Activated CD8-positive, alpha-beta memory T cell treated with anti-CD3 and anti-CD28 coated beads for 4 hours (primary cell): ENCODE data around the gene ZNF683.
"Not testable (repeated sequence)": the region's sequence is repeated elsewhere in the genome, so short reads cannot be mapped to it uniquely, and the experiment has no call there.

ENCODE experiments used
- DNase-seq, 2 donors: peaks; one replicate each; pipeline ENCODE4 v3.0.0-alpha.2; 2020; ENCODE audit warnings: low read depth in 2 of 2

The ZNF683 gene

DNA sequence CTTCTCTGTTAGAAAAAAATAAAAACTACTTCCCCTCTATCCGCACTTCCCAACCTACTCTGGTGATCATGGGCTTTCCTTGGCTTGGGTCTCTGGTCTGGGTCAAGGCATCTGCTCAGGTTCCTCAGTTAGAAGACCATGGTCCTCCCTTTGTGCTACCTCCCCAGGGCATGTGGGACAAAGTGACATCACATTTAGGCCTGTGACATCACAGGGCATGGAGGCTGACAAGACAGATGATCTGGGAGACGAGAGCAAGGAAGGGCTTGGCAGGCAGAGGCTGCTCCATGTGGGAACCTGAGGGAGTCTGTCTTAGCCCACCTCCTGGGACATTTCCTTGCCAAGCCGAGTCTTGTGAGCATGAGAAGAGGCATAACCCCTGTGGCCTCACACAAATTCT is at the start of gene ZNF683:
Gene ZNF683 (minus strand): TSS at position 140 of the 400 bp plus-strand sequence. CDS start 4,179 bp downstream, outside the sequence.
- not testable (repeated sequence) for DNase-seq

DNA sequence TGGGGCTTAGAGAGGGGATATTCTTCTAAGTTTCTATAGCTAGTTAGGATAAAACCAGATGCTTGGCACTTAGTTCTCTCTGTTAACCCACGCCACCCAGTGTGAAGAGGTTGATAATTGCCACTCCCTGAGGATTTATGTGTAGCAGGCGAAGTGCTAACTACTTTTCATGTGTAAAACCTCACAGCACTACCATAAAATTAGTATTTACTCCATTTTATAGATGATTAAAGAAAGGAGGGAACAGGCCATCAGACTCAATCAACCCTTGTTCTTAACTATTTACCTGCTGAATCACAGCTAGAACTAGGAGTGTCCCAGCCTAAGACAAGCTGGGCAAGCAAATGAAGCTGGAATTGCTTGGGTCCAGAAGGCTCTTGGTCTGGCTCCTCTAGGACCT is 46.9 kb upstream of the ZNF683 start:
- DNase-seq = no peak

DNA sequence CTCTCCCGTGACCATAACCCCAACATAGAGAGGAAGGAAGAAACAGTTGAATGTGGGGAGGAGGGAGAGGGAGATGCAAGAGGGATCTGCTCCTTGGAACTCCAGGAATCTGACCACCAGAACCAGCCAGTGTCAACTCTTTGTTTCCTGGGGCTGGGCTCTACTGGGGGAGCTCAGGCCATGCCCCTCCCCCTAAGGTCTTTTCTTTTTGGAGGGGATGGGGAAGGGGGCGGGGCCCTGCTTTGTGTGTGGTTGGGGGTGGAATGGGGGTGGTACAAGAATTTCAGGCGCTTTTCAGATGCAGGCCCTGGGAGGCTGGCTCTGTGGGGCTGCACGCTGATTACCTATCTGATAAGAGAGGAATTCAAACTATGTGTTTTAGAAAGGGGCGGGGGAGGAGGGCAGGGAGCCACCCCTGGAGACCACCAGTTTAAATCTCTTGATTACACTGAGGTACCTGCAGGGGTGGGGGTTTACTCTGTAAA is 46.4 kb upstream of the ZNF683 start:
- no peak for DNase-seq

DNA sequence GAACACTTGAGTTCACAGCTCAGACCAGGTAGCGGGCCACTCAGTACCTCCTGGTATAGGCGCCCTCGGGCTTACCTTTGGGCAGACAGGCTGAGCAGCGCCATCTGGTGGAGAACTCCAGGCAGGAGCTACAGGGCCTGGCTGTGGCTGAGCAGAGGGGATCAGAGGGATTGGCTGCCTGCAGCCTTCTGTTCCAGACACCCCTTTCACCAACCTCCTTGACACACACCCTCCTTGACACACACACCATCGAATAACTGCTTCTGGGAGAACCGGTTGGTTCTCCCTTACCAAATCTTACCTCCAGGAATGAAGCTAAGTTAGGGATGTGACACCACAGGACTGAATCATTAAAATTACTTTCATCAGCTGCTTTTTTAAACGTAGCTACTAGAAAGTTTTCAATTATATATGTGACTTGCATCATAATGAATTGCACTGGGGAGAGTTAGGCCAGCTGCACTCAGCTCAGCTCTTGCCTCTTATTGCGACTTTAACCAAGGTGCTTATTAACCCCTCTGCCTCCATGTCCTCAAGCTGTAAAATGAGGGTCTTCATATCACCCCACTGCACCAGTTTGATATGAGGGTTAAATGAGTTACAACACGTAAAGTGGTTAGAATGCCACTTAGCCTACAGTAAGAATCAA is 44.7 kb upstream of the ZNF683 start:
- DNase-seq = peak; percentile 71 to 76

DNA sequence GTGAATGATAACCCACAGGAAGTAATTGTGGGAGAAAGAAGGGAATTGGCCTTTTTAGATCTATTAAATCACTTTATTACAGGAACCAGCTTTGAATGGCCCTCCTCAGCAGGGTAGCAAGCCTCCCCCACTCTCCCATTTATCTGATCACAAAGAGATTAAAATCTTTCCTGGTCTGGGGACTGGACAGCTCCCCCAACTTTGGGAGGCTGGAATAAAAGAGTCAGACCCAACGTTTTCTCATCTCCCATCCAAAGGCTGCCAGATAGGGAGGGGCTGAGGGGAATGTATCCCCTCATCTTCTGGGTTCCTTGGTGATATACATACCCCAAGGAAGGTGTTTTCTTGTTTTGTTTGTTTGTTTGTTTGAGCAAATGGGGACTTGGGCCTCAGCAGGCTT is 40.5 kb upstream of the ZNF683 start:
- DNase-seq = no peak

DNA sequence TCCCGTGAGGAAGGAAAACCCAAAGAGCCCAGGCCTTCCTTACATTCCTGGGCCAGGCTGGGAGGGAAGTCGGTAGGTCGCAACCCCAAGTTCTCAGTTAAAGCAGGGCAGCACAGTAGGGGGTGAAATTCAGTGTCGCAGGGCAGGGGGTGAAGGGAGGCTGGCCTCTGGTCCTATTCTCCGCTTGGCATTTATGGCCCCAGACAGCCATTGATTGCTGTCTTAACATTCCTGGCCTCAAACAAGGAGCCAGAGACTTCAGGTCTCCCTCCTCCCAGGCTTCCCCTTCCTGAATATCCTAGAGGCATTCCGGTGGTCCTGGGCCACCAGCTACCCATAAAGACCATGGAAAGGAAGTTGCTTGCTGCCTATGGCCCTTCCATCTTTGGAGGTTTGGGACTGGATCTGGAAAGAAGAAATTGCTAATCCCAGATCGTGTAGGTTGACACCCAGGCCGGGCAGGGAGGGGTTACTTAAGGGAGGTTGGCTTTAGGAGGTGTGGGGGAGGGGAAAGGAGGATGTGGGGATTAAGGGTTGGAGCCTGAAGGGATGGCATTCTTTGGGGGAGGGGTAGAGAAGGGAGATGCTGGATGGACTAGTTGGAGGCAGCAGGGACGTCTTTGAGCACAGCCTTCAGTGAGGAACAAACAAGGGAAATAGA is 39.8 kb upstream of the ZNF683 start:
- DNase-seq = no peak

DNA sequence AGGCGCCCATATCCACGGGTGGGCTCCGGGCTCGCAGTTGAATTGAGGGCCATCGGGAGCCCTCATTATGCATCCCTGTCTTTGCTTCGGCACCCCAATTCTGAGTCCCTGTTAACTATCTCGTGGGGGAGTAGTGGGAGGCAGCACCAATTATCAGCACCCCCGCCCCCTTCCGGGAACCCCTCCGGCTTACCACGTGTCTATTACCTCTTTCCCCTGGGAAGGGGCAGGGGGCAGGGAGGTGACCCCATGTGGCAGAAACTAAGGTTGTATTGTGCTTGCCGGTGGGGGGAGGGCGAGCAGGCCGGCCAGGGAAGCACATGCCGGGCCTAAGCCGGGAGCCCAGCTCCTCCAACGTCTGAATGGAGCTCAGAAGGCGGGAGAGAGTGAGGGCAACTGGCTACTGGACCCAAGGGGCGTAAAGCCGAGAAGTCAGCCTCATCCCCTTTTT is 39.1 kb upstream of the ZNF683 start:
- no peak for DNase-seq

DNA sequence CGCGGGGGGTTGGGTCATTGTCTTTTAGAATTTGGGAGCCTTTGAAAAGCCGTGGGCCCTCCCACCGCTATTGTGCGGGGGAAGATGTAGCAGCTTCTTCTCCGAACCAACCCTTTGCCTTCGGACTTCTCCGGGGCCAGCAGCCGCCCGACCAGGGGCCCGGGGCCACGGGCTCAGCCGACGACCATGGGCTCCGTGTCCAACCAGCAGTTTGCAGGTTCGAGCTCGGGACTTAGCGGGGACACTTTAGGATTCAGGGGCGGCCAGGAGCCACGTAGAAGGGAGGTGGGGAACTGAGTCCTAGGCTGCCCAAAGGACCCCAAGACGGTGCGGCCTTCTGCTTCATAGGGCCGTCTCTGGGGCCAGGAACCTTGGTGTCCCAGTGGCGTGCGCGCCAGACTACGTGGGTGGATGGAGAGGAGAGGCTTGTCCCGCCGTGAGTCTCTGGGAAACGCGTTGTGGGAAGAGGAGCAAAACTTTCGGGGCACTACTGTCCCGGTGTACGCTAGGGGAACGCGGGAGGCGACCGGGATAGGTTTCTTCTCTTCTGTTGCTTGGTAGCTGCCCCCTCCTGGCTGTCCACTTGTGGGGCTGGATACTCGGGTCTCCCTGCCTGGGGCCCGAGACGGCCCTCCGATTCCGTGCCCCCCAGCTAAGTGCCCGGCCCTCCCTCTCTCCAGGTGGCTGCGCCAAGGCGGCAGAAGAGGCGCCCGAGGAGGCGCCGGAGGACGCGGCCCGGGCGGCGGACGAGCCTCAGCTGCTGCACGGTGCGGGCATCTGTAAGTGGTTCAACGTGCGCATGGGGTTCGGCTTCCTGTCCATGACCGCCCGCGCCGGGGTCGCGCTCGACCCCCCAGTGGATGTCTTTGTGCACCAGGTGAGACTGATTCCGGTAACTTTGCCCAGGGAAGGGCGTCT is 38.4 kb upstream of the ZNF683 start, which contains the start of gene LIN28A:
Gene LIN28A (plus strand): TSS at position 112 of the 918 bp plus-strand sequence. CDS start 75 bp downstream, at position 187.
- DNase-seq = no peak

DNA sequence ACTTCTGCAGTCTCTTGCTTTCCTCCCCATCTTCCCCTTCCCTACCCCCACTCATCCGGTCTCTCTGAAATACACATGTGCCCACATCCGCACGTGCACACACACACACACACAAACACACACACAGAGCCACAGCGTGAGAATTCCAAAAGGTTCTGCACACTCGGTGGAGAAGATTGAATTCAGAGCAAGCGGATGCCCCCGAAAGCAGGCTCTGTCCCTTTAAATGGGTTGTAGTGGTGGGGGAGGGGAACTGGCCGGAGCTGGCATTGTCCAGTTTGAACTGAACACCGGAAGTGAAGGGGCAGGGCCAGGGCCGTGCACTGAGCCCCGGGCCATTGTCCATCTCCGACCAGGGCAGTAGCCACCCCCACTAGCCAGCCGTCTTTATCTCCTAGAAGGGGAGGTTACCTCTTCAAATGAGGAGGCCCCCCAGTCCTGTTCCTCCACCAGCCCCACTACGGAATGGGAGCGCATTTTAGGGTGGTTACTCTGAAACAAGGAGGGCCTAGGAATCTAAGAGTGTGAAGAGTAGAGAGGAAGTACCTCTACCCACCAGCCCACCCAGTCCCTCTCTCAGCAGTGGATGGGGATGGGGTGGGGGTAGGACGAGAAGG is 36.7 kb upstream of the ZNF683 start:
- no peak for DNase-seq

DNA sequence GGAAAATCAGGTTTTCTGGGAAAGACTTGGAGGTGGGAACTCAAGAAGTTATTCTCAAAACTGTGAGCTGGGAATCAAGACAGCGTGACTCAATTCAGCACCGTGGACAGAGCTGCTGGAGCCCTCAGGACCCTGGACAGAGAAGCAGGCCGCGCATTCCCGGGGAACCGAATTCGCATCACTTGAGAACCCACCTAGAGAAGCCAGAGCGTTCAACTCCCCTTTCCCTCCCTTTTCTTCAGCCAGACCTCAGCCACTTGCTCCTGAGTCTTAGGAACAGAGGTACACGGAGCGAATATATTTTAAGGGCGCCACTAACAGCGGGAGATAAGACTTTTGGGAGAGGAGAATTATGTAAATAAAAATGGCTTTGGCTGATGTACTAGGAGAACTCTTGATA is 36.1 kb upstream of the ZNF683 start:
- peak; percentile 52 to 61 for DNase-seq

DNA sequence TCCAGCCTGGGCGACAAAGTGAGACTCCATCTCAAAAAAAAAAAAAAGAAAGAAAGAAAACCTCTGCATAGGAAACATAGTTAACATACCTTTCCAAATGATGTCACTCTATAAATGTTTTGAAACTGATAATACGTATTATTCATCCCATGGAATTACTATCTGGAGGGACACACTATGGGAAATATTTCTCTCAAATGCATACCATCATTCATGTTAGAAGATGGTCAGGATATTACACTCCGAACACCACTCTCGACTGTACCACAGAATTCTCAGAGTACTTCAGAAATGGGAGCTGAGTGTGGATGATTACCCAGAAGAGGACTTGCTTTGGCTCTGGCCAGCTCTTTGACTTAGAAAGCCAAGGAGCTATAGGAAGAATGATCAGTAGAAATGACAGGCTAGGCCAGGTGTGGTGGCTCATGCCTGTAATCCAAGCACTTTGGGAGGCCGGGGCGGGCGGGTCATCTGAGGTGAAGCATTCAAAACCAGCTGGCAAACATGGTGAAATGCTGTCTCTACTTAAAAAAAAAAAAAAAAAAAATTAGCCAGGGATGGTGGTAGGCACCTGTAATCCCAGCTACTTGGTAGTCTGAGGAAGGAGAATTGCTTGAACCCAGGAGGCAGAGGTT is 32.8 kb upstream of the ZNF683 start:
- DNase-seq = no peak

DNA sequence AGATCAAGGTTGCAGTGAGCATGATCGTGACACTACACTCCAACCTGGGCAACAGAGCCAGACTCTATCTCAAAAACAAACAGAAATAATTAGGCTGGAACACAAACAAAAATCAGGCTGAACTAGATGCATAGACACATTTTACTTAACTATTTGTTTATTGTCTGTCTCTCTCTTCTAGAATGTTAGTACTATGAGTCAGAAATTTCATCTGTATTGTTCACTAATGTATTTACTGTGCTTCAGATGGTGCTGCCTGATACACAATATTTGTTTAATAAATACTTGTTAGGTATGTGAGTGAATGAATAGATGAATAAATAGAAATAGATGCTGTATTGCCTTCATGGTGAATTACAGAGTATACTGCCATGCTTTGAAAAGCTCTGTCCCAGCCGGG is 32.1 kb upstream of the ZNF683 start:
- no peak for DNase-seq

DNA sequence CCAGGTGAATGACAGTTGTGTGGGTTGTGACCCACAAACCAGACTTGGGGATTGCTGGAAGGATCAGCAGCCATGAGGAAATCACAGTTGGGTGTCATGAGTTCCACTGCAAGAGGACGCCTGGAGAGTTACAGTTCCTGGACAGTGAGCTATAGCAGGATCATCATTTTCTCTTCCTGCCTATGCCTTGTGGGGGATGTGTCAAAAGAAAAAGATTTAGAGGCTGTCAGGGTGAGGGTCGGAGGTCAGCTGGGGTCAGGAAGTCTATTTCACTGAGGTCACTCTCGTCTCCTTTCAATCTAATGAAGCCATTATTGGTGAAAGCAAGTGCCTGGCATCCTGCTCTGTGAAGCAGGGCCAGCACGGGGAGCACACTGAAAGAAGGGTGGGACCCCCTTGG is 31.1 kb upstream of the ZNF683 start:
- DNase-seq = no peak

DNA sequence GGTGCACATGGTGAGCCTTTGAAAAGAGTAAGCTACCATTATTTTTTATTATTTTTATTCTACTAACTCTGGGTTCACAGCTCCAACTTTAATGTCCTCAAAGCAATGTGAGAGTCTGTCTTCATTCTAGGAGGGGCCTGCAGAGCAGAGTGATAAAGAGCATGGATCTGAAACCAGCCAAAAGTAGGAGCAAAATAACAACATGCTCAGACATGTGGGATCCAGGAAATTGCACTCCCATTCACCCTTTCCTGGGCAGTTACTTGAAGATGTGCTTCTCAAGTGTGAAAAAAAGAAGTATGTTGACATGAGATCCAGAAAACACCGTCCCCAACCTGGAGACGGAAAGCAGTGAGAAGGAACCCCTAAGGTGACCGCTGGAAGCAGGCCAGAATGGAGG is 29.3 kb upstream of the ZNF683 start:
- DNase-seq = no peak

DNA sequence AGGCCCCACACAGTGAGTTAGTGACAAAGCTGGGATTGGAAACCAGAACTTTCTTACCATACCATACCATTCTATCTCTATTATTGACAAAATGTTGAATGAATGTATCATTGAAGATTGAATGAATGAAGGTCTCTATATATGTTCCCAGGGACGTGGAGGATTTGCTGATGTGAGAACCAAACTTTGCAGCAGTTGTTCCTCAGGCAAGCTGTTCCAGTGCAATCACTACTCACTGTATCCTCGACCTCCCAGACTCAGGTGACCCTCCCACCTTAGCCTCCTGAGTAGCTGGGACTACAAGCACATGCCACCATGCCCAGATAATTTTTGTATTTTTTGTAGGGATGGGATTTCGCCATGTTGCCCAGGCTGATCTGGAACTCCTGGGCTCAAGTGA is 26.5 kb upstream of the ZNF683 start:
- DNase-seq = no peak

DNA sequence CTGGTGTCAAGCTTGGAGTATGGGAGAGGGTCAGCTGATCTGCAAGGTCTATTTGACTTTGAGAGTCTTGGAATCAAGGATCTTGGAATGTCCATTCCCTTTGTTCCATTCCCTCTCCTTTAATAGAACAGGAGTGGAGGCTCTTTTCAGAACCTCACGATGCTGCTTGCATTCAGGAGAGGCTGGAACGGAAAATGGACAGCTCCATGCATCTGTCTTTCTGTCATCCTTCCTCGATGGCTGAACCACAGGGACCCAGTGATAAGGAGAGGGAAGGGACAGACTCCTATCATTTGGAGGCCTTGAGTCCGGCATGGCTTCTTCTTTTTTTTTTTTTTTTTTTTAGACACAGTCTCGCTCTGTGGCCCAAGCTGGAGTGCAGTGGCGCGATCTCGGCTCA is 23.2 kb upstream of the ZNF683 start:
- no peak for DNase-seq

DNA sequence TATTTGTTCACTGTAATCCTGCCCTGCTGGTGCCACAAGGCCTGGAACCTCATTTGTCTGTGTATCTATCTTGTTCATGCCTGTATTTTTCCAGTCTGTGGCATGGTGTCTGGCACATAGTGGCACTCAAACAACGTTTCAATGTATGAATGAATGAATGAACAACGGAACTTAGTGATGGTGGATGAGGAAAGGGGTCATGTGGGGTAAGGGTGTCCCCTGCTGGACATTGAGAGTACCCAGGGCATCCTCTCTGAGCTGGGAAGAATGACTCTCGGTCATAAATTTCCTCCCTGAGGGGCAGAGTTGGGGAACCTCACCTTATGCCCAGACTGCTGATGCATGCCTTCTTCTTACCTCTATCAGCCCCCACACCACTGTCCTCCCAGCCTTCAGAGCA is 18.9 kb upstream of the ZNF683 start:
- DNase-seq = no peak

DNA sequence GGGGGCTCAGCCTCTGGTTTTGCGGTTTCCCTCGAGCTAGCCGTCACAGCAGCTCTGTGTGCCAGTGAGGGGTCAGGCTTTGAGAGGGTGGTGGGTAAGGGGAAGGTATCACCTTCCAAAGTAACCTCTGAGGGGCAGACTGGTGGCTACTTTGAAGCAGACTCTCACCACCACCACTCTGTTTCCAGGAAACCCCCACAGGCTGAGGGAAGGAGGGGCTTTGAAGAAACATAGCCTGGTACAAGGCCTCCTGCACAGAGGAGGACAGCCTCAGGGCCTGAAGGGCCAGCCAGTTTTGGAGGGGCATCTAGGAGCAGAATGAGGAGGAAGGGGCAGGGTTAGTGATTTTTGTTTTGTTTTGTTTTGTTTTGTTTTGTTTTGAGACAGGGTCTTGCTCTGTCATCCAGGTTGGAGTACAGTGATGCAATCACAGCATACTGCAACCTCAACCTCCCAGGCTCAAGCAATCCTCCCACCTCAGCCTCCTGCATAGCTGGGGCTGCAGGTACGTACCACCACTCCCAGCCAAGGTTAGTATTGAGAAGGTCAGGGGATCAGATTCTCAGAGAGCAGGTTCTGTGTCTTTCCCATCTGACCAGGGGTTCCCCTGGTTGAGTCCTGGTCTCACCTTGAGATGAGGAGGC is 17.2 kb upstream of the ZNF683 start:
- DNase-seq = no peak

DNA sequence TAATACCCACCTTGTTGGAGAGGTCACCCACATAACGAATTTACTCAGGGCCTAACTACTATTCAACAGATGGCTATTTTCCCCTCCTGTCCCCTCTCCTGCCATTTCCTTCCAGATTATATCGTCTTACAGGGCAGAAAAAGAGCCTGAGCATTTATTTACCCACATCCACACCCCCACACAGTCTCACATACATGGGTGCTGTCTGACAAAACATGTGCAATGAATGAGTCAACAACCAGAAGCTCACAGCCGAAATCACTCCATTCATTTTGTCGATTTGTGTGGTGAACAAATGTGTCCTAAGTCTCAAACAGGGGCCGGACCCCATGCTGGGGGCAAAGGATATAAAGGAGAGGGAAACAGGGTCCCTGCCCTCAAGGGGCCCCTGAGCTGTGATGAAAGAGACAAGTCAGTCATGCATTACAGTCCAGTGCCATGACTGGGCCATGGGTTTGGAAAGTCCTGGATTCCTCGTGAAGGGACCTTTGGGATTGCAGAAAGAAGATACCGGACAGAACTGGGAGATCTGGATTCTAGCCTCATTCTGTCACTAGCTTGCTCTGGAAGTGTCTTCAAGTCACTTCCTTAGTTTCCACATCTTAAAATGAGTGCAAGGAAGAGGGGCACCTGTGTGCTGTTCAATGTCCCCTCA is 16.4 kb upstream of the ZNF683 start:
- DNase-seq = no peak

DNA sequence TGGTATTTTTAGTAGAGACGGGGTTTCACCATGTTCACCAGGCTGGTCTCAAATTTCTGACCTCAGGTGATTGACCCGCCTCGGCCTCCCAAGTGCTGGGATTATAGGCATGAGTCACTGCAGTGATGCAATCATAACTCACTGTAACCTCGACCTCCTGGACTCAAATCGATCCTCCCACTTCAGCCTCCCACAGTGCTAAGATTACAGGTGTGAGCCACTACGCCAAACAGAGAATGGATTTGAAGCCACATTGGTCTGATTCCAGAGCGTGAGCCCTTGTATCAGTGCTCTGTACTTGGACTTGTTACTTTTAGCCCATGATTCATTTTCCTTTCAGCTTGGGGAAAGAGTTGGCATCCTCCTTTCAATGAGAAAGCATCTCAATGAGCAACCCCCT is 14.9 kb upstream of the ZNF683 start:
- no peak for DNase-seq
